Activated T-cell treated with anti-CD3 and anti-CD28 coated beads, Interleukin-2, amount 50 U/mL, for 1 hour (primary cell): Measurements from ENCODE around the gene FAF1.

ENCODE experiments used
- DNase-seq: peaks from one replicate; pipeline ENCODE4 v3.0.0-alpha.2; 2020

Gene FAF1

GRCh38 chr1:50422946-50423669 lies 537.0 kb downstream of the FAF1 start, which contains the start of gene DMRTA2:
DMRTA2 (minus strand) TSS chr1:50423443; CDS start chr1:50421536, 1,907 bp downstream.
- DNase-seq = no peak

- DNase-seq = no peak
Observed at GRCh38 chr1:50422675-50422945, 537.5 kb downstream of the FAF1 start.

- DNase-seq = no peak
Observed at GRCh38 chr1:50421768-50422674, 538.0 kb downstream of the FAF1 start.

- no peak for DNase-seq
Observed at GRCh38 chr1:50421366-50421748, 538.7 kb downstream of the FAF1 start.

GRCh38 chr1:50420689-50421365 lies 539.2 kb downstream of the FAF1 start:
- no peak for DNase-seq

- no peak for DNase-seq
Observed at GRCh38 chr1:50419907-50420677, 540.0 kb downstream of the FAF1 start.

GRCh38 chr1:50419192-50419906 lies 540.7 kb downstream of the FAF1 start:
- DNase-seq = no peak

GRCh38 chr1:50418600-50419109 lies 541.4 kb downstream of the FAF1 start:
- no peak for DNase-seq

- no peak for DNase-seq
Observed at GRCh38 chr1:50417946-50418599, 542.0 kb downstream of the FAF1 start.

GRCh38 chr1:50417507-50417906 lies 542.6 kb downstream of the FAF1 start:
- DNase-seq = no peak

- no peak for DNase-seq
Observed at GRCh38 chr1:50416553-50417453, 543.3 kb downstream of the FAF1 start.

- no peak for DNase-seq
Observed at GRCh38 chr1:50416150-50416527, 543.9 kb downstream of the FAF1 start.

GRCh38 chr1:50415235-50416149 lies 544.6 kb downstream of the FAF1 start:
- no peak for DNase-seq

- no peak for DNase-seq
Observed at GRCh38 chr1:50414853-50415234, 545.2 kb downstream of the FAF1 start.

GRCh38 chr1:50412813-50413476 lies 547.1 kb downstream of the FAF1 start:
- no peak for DNase-seq

- no peak for DNase-seq
Observed at GRCh38 chr1:50405814-50406213, 554.3 kb downstream of the FAF1 start.

GRCh38 chr1:50393522-50394120 lies 566.4 kb downstream of the FAF1 start:
- DNase-seq = no peak
